ENCODE results near the gene CRACR2A.

GRCh38 chr12:3740480-3741231 lies 12.3 kb downstream of the CRACR2A start:
- TF ChIP-seq CTCF (IDR thresholded peaks at IDR 0.05) (no peak), USF2 (IDR thresholded peaks at IDR 0.05) (no peak), EP300 (IDR thresholded peaks at IDR 0.05) (no peak)
- TF ChIP-seq, protein P1, sequence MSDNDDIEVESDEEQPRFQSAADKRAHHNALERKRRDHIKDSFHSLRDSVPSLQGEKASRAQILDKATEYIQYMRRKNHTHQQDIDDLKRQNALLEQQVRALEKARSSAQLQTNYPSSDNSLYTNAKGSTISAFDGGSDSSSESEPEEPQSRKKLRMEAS (IDR thresholded peaks at IDR 0.05) = no peak

All from A549 (cell line).